ENCODE data around the gene ZNF772.

The ZNF772 gene

DNA sequence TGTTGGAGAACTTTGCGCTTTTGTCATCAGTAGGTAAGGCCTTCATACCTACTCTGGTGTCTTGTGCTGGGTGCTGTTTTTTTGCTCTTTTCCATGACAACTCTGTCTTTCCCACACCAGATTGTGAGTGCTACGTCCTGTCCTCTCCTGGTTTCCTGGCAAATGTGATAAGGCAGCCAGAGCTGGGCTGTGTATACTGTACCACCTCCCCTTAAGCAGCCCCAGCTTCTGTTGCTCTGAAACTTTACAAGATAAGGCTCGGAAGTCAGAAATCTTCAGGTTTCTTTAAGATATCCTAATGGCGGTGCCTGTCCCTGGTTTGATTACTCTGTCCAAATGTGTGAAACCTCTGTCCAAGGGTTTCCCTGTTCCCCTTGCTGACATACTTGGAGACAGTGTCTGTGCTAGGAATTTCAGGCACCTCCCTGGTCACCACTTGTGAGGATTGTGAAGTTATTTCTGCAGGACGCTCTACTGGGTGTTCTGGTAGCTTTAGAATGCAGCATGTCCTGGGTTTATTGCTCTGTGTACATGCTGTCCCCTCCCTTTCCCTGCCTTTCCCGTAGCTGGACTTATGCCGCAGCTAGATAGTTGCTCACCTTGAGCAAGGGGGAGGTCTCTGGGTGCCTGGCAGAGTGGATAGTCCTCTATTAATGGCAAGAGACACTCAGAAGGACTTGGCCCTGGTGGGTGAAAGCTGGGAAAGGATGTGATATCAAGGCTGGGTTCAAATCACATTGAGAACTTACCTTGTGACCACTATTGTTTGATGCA, 35.2 kb downstream of the ZNF772 start:
- H3K9me3 ChIP-seq (ENCODE audit: insufficient read depth, low read length), result peaks cover 13% of the 10 kb centered on the region

GRCh38 chr19:57438925-57439324, 38.4 kb downstream of the ZNF772 start:
- H3K9ac ChIP-seq (ENCODE audit: insufficient read length, low read depth), result no peak overlapping the region
- peaks cover 54% of the 10 kb centered on the region for H3K36me3 ChIP-seq (ENCODE audit: insufficient read depth, insufficient read length, low read length)
- H3K4me3 ChIP-seq (ENCODE audit: insufficient read length, low read depth), result no peak overlapping the region
- H3K27me3 ChIP-seq (ENCODE audit: insufficient read depth, insufficient read length), result no peaks in the 10 kb centered on the region
- no peaks in the 10 kb centered on the region for H3K4me1 ChIP-seq (ENCODE audit: insufficient read depth, insufficient read length)
- DNase-seq (ENCODE audit: low read depth, low spot score), result no peak
- no peak for TF ChIP-seq YY1 (IDR thresholded peaks at IDR 0.05; ENCODE audit: insufficient read depth, insufficient read length)
- no peak for TF ChIP-seq SUZ12 (IDR thresholded peaks at IDR 0.05; ENCODE audit: extremely low read depth, insufficient read depth, insufficient read length)
- no peak for TF ChIP-seq ZNF274 (IDR thresholded peaks at IDR 0.05; ENCODE audit: low read depth, low read length)
- H3K9me3 ChIP-seq (ENCODE audit: insufficient read depth, low read length), result peaks cover 6% of the 10 kb centered on the region; the same call in 1 of the 2 replicates

More for the DNA sequence above, 35.2 kb downstream of the ZNF772 start:
- TF ChIP-seq SUZ12 (IDR thresholded peaks at IDR 0.05; ENCODE audit: extremely low read depth, insufficient read depth, insufficient read length) (no peak), YY1 (IDR thresholded peaks at IDR 0.05; ENCODE audit: insufficient read depth, insufficient read length) (no peak), ZNF274 (IDR thresholded peaks at IDR 0.05; ENCODE audit: low read depth, low read length) (no peak)
- Histone ChIP-seq H3K4me3 (ENCODE audit: insufficient read length, low read depth) (no peak overlapping the region), H3K27me3 (ENCODE audit: insufficient read depth, insufficient read length) (no peaks in the 10 kb centered on the region), H3K9ac (ENCODE audit: insufficient read length, low read depth) (no peak overlapping the region), H3K36me3 (ENCODE audit: insufficient read depth, insufficient read length, low read length) (peaks cover 56% of the 10 kb centered on the region), H3K4me1 (ENCODE audit: insufficient read depth, insufficient read length) (no peaks in the 10 kb centered on the region)
- no peak for DNase-seq (ENCODE audit: low read depth, low spot score)

DNA sequence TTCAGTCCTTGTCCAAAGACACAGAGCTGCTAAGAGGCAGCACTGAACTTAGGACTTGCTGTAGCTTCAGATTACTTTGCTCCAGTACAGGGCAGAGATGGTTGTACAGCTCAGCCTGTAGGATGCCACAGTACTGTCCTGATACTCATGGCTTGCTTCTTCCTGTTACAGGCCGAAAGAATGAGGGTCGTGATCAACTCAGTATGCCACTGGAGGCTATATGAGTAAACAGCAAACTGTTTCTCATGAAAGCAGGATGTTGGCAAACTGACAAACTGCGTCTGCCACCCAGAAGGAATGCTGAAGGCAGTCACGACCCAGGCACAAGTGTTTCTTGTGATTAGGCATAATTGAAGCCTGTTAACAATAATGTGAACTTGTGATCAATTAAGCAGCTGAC, 39.4 kb downstream of the ZNF772 start:
- Histone ChIP-seq H3K9ac (ENCODE audit: insufficient read length, low read depth) (no peak overlapping the region), H3K36me3 (ENCODE audit: insufficient read depth, insufficient read length, low read length) (peaks cover 44% of the 10 kb centered on the region), H3K27me3 (ENCODE audit: insufficient read depth, insufficient read length) (no peaks in the 10 kb centered on the region), H3K9me3 (ENCODE audit: insufficient read depth, low read length) (no peaks in the 10 kb centered on the region), H3K4me3 (ENCODE audit: insufficient read length, low read depth) (no peak overlapping the region), H3K4me1 (ENCODE audit: insufficient read depth, insufficient read length) (no peaks in the 10 kb centered on the region)
- no peak for TF ChIP-seq SUZ12 (IDR thresholded peaks at IDR 0.05; ENCODE audit: extremely low read depth, insufficient read depth, insufficient read length)
- TF ChIP-seq YY1 (IDR thresholded peaks at IDR 0.05; ENCODE audit: insufficient read depth, insufficient read length), result no peak
- TF ChIP-seq ZNF274 (IDR thresholded peaks at IDR 0.05; ENCODE audit: low read depth, low read length), result no peak
- DNase-seq (ENCODE audit: low read depth, low spot score), result no peak

- H3K9me3 ChIP-seq (ENCODE audit: insufficient read depth, low read length), result no peaks in the 10 kb centered on the region
- H3K9ac ChIP-seq (ENCODE audit: insufficient read length, low read depth), result peak overlapping the region; percentile 89
- no peaks in the 10 kb centered on the region for H3K4me1 ChIP-seq (ENCODE audit: insufficient read depth, insufficient read length)
- peaks cover 34% of the 10 kb centered on the region for H3K36me3 ChIP-seq (ENCODE audit: insufficient read depth, insufficient read length, low read length)
- peak overlapping the region; percentile 65 for H3K4me3 ChIP-seq (ENCODE audit: insufficient read length, low read depth)
- TF ChIP-seq SUZ12 (IDR thresholded peaks at IDR 0.05; ENCODE audit: extremely low read depth, insufficient read depth, insufficient read length) (no peak), ZNF274 (IDR thresholded peaks at IDR 0.05; ENCODE audit: low read depth, low read length) (no peak), YY1 (IDR thresholded peaks at IDR 0.05; ENCODE audit: insufficient read depth, insufficient read length) (no peak)
- H3K27me3 ChIP-seq (ENCODE audit: insufficient read depth, insufficient read length), result no peaks in the 10 kb centered on the region
- DNase-seq (ENCODE audit: low read depth, low spot score), result no peak
These were observed 40.9 kb downstream of the ZNF772 start for GRCh38 chr19:57436417-57436816.

DNA sequence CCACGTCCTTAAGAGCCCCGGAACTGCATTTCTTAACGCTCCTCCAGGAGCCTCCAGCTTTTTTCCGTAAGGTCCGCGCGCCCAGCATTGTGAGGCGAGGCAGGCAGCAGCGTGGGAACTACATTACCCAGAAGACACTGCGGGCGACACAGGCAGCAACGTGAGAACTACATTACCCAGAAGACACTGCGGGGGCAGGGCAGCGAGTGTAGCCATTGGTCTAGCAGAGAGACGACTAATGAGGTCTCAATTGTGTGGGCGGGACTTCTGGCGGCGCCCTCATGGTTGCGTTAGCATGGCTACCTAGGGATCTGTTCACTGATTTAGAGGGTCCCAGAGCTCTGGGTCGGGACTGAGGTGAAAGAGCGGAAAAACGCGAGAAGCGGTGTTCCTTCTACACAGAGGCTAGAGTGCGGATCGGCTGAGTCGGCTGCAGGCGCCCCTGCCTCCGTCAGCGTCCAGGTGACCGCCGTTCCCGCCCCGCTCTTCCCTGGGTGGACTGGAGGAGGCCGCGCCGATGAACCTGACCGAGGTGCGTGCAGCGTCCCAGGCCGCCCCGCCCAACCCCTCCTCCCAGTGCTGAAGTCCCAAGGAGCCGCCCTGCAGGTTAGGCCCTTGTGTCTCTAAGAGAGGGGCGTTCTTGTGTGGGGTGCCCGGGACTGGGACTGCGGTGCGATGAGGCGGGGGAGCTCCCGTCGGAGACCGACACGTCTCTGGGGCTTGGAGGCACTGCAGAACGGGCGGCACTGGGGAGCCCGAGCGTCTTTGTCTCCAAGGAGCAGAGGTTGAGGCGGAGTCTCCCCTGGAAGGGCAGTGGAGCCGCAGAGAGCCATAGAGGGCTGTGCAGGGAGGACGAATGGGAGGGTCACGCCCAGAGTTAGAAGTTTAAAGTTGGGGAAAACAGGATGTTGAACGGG, 42.0 kb downstream of the ZNF772 start, which contains the start of gene ZNF749:
Gene ZNF749 (plus strand): TSS at position 264 of the 917 bp plus-strand sequence. CDS start 254 bp downstream, at position 518.
- Histone ChIP-seq H3K4me3 (ENCODE audit: insufficient read length, low read depth) (peak within 1 kb of the TSS; percentile 65), H3K4me1 (ENCODE audit: insufficient read depth, insufficient read length) (no peaks in the 10 kb centered on the region), H3K36me3 (ENCODE audit: insufficient read depth, insufficient read length, low read length) (peaks cover 32% of the 10 kb centered on the region), H3K27me3 (ENCODE audit: insufficient read depth, insufficient read length) (no peaks in the 10 kb centered on the region), H3K9ac (ENCODE audit: insufficient read length, low read depth) (peak within 1 kb of the TSS; percentile 89), H3K9me3 (ENCODE audit: insufficient read depth, low read length) (no peaks in the 10 kb centered on the region)
- no peak for TF ChIP-seq ZNF274 (IDR thresholded peaks at IDR 0.05; ENCODE audit: low read depth, low read length)
- peak; percentile 59 for TF ChIP-seq YY1 (IDR thresholded peaks at IDR 0.05; ENCODE audit: insufficient read depth, insufficient read length)
- DNase-seq (ENCODE audit: low read depth, low spot score), result peak; percentile 95

- peak overlapping the region; percentile 83 for H3K9ac ChIP-seq (ENCODE audit: insufficient read length, low read depth)
- peak overlapping the region; percentile 65 for H3K4me3 ChIP-seq (ENCODE audit: insufficient read length, low read depth)
- H3K27me3 ChIP-seq (ENCODE audit: insufficient read depth, insufficient read length), result no peaks in the 10 kb centered on the region
- DNase-seq (ENCODE audit: low read depth, low spot score), result no peak
- peaks cover 26% of the 10 kb centered on the region for H3K36me3 ChIP-seq (ENCODE audit: insufficient read depth, insufficient read length, low read length)
- TF ChIP-seq ZNF274 (IDR thresholded peaks at IDR 0.05; ENCODE audit: low read depth, low read length) (no peak), YY1 (IDR thresholded peaks at IDR 0.05; ENCODE audit: insufficient read depth, insufficient read length) (no peak), SUZ12 (IDR thresholded peaks at IDR 0.05; ENCODE audit: extremely low read depth, insufficient read depth, insufficient read length) (no peak)
- H3K4me1 ChIP-seq (ENCODE audit: insufficient read depth, insufficient read length), result no peaks in the 10 kb centered on the region
- H3K9me3 ChIP-seq (ENCODE audit: insufficient read depth, low read length), result no peaks in the 10 kb centered on the region
These were observed 42.8 kb downstream of the ZNF772 start for GRCh38 chr19:57434386-57435061.
